Activated naive CD4-positive, alpha-beta T cell (primary cell): Measurements from ENCODE around the gene SMYD3.
"Not testable (repeated sequence)": the region's sequence is repeated elsewhere in the genome, so short reads cannot be mapped to it uniquely, and the experiment has no call there.

Experiments
- DNase-seq, 4 experiments: peaks; one replicate each; lab custom pipeline; 2025; lab: John Stamatoyannopoulos, UW

SMYD3 gene

GRCh38 chr1:246355411-246356230 is 151.5 kb downstream of the SMYD3 start:
- DNase-seq = no peak

DNA sequence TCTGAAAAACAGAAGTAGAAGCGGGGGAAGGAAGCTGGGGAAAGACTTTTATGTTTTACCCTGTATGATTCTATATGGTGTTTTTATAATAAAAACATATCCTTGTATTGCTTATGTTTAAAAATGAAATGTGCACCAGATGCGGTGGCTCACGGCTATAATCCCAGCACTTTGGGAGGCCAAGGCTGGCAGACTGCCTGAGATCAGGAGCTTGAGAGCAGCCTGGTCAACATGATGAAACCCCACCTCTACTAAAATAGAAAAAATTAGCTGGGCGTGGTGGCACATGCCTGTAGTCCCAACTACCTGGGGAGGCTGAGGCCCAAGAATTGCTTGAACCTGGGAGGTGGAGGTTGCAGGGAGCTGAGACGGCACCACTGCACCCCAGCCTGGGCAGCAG is 155.4 kb downstream of the SMYD3 start:
- DNase-seq = no peak

DNA sequence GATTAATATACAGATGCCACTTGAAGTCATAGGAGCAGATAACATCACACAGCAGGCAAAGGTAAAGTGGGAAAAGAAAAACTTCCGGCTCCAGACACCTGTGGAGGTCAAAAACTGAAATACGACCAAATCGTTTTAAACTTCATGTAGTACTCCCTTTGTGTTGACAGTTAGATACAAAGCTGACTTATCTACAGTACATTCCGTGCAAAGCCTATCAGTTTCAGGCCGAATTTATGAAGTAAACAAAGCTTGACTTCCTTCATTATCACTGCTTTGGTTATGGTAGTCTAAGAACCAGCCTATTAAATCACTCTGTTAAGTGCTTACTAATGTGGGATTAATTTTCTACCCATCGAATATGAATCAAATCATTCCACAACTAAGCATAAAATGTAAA is 156.3 kb downstream of the SMYD3 start:
- no peak for DNase-seq

DNA sequence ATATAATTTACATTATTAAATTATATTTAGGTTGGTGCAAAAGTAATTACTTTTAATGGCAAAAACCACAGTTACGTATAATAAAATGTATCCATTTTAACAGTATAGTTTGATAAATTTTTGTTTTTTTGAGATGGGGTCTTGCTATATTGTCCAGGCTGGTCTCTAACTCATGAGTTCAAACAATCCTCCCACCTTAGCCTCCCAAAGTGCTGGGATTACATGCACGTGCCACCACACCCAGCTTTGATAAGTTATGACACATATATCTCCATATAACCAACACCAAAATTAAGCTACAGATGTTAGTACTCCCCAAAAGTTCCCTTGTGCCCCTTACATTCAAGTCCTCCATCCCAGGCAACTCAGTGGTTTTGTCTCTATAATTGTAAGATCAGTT is 163.1 kb downstream of the SMYD3 start:
- DNase-seq = no peak

GRCh38 chr1:246343251-246343650 is 163.8 kb downstream of the SMYD3 start:
- DNase-seq = no peak

GRCh38 chr1:246338546-246338945 is 168.5 kb downstream of the SMYD3 start:
- DNase-seq = no peak

- DNase-seq = no peak
These were observed 169.0 kb downstream of the SMYD3 start for GRCh38 chr1:246338098-246338497.

GRCh38 chr1:246335151-246335550 is 171.9 kb downstream of the SMYD3 start:
- DNase-seq = no peak

DNA sequence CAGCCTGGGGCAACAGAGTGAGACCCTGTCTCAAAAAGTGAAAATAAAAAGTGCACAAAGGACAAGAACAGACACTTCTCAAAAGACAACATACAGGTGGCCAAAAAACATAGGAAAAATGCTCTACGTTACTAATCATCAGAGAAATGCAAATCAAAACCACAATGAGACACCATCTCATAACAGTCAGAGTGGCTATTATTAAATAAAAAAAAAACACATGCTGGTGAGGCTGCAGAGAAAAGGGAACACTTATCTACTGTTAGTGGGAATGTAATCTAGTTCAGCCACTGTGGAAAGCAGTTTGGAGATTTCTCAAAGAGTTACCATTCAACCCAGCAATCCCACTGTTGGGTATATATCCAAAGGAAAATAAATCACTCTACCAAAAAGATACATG is 173.2 kb downstream of the SMYD3 start:
- no peak for DNase-seq

DNA sequence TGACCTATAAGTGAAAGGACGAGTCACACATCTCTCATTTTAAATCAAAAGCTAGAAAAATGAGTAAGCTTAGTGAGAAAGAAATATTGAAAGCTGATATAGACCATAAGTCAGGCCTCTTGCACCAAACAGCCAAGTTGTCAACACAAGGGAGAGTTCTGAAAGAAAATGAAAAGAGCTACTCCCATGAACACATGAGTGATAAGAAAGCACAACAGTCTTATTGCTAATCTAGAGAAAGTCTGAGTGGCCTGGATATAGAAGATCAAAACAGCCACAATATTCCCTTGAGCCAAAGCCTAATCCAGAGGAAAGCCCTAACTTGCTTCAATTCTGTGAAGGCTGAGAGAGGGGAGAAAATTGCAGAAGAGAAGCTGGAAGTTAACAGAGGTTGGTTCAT is 175.0 kb downstream of the SMYD3 start:
- no peak for DNase-seq

DNA sequence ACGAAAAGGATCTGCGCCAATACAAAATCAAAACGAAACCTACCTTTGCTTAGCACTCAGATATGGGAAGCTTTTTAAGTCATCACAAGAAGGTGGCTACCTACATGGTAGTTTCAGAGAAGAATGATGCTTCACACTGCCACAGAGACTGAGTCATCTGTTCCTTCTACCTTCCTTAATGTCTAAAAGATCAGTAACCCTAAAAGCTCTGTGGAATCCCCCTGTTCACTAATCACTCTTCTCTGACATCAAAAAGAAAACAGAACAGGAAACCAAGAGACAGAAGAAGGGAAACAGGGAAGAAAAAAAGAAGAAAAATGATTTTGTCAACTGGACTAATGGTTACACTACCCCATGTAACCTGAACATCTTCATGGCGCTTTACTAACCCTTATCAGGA is 177.2 kb downstream of the SMYD3 start:
- no peak for DNase-seq

- DNase-seq = not testable (repeated sequence)
These were observed 177.8 kb downstream of the SMYD3 start for GRCh38 chr1:246329292-246329691.

DNA sequence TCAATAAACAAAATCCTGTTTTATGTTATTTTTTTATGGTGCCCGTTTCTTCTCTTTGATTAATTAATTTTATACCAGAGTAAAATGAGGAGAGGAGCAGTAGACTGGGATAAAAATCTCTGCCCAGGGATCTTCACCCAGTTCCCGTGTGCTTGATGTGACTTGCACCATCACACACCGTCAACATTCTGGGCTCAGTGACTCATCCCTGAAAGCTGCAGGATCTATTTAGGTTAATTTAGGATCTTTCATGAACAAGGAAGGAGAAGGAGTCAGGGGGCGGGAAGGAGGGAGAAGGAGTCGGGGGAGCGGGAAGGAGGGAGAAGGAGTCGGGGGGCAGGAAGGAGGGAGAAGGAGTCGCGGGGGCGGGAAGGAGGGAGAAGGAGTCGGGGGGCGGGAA is 182.4 kb downstream of the SMYD3 start:
- no peak for DNase-seq

- DNase-seq = not testable (repeated sequence)
These were observed 183.0 kb downstream of the SMYD3 start for GRCh38 chr1:246324033-246324432.

GRCh38 chr1:246320286-246320685 is 186.8 kb downstream of the SMYD3 start:
- no peak for DNase-seq

DNA sequence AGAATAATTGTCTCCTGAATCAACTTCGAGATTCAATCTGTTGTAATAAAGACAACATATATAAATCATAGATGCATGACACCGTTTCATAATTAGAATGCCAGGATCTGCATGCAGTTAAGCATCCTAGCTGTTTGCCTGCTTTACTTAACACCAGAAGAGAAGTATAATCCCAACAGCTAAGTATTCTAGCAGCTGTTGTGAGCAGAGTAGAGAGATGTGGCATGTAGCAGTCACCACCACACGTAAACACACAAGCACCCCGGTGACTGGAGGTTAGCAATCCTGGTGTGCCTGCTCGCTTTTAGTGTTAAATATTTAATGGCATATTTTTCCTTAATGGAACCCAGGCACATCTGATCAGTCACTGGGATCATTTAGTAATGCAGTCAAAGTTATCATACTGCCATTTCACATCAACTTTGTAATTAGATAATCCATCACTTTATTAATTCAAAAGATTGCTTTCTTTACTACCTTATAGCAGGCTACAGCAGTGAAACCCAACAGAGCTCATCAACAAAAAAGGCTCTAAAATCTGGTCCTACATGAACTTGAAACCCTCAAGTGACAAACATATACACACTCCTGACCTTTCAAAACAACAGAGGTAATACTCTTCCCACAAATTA is 187.9 kb downstream of the SMYD3 start:
- no peak for DNase-seq

GRCh38 chr1:246318622-246319021 is 188.5 kb downstream of the SMYD3 start:
- DNase-seq = no peak

DNA sequence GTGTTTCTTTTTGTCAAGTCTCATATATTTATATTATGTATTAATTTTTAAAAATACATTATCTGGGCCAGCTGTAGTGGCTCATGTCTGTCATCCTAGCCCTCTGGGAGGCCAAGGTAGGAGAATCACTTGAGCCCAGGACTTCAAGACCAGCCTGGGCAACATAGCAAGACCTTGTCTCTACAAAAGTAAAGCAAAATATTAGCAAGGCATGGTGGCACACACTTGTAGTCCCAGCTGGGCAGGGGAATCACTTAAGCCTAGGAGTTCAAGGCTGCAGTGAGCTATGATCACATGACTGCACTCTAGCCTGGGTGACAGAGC is 189.1 kb downstream of the SMYD3 start:
- no peak for DNase-seq

DNA sequence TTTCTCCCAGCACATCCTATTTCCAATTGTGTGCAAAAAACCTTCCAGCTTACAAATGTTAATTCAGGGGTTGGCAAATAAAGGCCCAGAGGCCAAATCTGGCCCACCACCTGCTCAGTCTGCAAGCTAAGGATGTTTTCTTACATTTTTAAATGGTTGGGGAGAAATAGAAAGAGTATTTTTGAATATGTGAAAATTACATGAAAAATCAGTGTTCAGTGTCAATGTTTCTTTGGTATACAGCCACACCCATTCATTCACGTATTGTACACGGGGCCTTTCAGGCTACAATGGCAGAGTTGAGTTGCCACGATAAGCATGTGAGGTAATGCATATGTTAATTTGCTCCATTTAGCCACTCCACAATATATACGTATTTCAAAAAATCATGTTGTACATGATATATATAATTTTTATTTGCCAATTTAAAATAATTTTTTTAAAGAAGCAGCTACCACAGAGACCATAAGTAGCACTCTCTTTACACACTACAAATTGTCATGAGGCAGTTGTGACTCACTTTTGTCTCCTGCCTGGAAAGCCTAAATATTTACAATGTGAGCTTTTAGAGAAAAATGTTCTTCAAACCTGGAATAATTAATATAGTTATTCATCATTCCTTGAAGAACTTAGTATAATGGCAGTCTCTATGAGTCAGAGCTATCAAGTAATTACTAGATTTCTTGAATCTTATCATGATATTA is 189.6 kb downstream of the SMYD3 start:
- DNase-seq = no peak

DNA sequence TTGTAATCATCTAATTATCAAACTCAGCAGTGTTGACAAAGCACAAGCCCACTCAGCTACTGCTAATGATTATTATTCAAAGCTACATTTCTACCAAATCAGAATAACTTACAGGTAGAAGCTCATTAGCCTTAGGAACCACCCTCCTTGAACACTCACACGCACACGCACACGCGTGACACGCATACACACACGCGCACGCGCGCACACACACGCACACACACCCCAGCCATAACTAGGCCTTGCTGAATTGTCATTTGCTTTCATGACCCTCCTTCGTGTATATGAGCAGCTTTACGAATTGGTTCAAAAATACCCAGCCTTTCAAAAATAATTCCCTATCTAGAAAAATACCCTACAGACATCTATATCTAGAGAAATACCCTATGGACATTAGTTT is 195.6 kb downstream of the SMYD3 start:
- DNase-seq = no peak

GRCh38 chr1:246309247-246309884 is 197.7 kb downstream of the SMYD3 start:
- no peak for DNase-seq

- DNase-seq = no peak
These were observed 198.5 kb downstream of the SMYD3 start for GRCh38 chr1:246308533-246309075.
